ENCODE data around the gene CYREN.

The CYREN gene

GRCh38 chr7:135185471-135186260 lies 15.2 kb upstream of the CYREN start:
- no peaks in the 10 kb centered on the region for H3K36me3 ChIP-seq (ENCODE audit: control insufficient read depth, insufficient read depth, low read length)
- no peak for TF ChIP-seq CTCF (IDR thresholded peaks at IDR 0.05)
- no peak overlapping the region for H3K9ac ChIP-seq
- no peak overlapping the region for H3K27ac ChIP-seq
- no peaks in the 10 kb centered on the region for H3K4me1 ChIP-seq
- H3K79me2 ChIP-seq = no peaks in the 10 kb centered on the region
- H3K27me3 ChIP-seq (ENCODE audit: control insufficient read depth, insufficient read depth, low read length) = no peaks in the 10 kb centered on the region
- H3K4me2 ChIP-seq (ENCODE audit: low read length) = no peak overlapping the region
- H3K4me3 ChIP-seq (ENCODE audit: low read depth, low read length) = no peak overlapping the region
- no peaks in the 10 kb centered on the region for H3K9me3 ChIP-seq (ENCODE audit: control insufficient read depth, low read length)
- no peak overlapping the region for H2AFZ ChIP-seq

DNA sequence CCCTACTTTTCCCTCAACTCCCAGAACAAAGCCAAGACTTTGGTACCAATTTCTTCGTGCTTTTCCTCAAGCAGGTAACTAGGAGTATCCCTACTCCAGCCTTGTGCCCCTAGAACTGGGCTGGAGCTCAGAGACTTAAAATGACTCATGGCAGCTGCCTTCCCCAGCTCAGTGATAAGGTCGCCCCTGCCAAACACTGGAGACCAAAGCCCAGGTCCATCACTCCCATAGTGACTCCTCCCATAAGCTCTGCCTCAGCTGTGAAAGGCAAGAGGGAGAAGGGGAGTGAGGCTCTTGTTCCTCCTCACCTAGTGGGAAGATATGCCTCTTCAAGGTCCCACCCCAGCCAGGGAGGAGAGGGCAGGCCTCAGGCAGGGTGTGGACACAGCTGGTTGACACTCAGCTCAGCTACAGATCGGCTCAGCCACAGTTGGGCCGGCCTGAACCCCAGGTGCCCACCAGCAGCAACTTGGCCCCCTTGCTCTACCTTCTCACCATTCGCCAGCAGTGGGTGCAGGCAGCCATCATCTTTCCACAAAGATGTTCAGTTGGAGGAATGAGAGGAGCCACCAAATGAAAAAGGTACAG lies 13.8 kb upstream of the CYREN start:
- TF ChIP-seq CTCF (IDR thresholded peaks at IDR 0.05) = no peak
- Histone ChIP-seq H2AFZ (no peak overlapping the region), H3K27me3 (ENCODE audit: control insufficient read depth, insufficient read depth, low read length) (no peaks in the 10 kb centered on the region), H3K79me2 (no peaks in the 10 kb centered on the region), H3K36me3 (ENCODE audit: control insufficient read depth, insufficient read depth, low read length) (no peaks in the 10 kb centered on the region), H3K9me3 (ENCODE audit: control insufficient read depth, low read length) (no peaks in the 10 kb centered on the region), H3K9ac (no peak overlapping the region), H3K4me3 (ENCODE audit: low read depth, low read length) (no peak overlapping the region), H3K4me1 (no peaks in the 10 kb centered on the region), H3K27ac (no peak overlapping the region), H3K4me2 (ENCODE audit: low read length) (no peak overlapping the region)

DNA sequence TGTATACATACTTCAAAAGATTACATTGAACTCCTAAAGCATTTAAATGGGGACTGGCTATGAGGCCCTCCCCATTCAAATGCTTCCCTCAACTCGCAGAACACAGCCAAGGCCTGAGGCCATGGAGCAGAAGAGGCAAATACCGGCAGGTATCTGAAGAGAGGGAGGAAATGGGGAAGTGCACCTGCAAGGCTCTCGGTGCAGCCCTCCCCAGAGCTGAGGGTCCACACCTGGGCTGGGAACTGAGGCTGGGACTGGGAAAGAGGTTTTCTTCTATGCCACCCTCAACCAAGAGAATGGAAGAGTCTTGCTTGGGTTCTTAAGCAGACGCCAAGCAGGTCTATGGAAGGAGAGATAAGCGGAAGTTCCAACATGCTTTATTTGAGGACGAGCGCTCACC lies 13.0 kb upstream of the CYREN start:
- TF ChIP-seq CTCF (IDR thresholded peaks at IDR 0.05) = no peak
- Histone ChIP-seq H3K36me3 (ENCODE audit: control insufficient read depth, insufficient read depth, low read length) (no peaks in the 10 kb centered on the region), H3K9ac (no peak overlapping the region), H3K4me3 (ENCODE audit: low read depth, low read length) (no peak overlapping the region), H3K4me2 (ENCODE audit: low read length) (no peak overlapping the region), H3K9me3 (ENCODE audit: control insufficient read depth, low read length) (no peaks in the 10 kb centered on the region), H2AFZ (no peak overlapping the region), H3K27ac (no peak overlapping the region), H3K79me2 (no peaks in the 10 kb centered on the region), H3K27me3 (ENCODE audit: control insufficient read depth, insufficient read depth, low read length) (no peaks in the 10 kb centered on the region), H3K4me1 (no peaks in the 10 kb centered on the region)

DNA sequence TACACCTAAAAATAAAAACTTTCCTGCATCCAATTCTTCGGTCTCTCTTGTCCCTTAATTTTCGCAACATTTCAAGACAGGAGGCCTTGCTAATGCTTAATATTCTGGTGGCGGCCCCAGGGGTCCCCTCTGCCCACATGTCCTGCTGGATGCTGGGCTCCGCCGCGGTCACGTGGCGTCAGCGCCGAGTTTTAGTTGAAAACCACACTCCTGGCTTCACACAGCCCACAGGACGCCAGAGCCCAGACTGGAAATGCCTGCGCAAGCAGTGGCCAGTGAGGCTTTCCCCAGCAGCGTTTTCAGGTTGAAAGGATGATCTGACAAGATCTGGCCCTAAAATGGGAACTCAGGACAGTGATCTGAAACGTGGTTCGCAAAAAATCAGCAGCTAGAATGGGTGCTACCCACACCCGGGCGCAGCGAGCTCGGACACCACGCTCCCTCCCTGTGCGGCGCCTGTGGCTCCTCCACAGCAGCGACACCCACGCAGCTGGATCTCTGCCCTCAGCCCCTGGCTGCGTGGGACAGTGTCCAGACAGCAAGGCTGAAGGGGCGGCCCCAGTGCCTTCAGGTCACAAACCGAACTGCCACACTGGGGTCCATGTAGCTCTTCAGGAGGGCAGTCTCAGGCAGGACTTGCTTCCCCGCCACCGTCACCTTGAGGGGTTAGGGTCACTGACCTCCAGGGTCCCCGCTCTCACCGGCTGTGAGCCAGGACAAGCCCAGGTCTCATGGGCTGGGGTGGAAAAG lies 11.6 kb upstream of the CYREN start:
- Histone ChIP-seq H3K9ac (no peak overlapping the region), H3K4me2 (ENCODE audit: low read length) (no peak overlapping the region), H3K9me3 (ENCODE audit: control insufficient read depth, low read length) (no peaks in the 10 kb centered on the region), H2AFZ (no peak overlapping the region), H3K36me3 (ENCODE audit: control insufficient read depth, insufficient read depth, low read length) (no peaks in the 10 kb centered on the region), H3K4me3 (ENCODE audit: low read depth, low read length) (no peak overlapping the region), H3K4me1 (no peaks in the 10 kb centered on the region), H3K27ac (no peak overlapping the region), H3K27me3 (ENCODE audit: control insufficient read depth, insufficient read depth, low read length) (no peaks in the 10 kb centered on the region), H3K79me2 (no peaks in the 10 kb centered on the region)
- TF ChIP-seq CTCF (IDR thresholded peaks at IDR 0.05) = no peak
